Measurements from ENCODE around the gene ADAD2.

ADAD2 gene

DNA sequence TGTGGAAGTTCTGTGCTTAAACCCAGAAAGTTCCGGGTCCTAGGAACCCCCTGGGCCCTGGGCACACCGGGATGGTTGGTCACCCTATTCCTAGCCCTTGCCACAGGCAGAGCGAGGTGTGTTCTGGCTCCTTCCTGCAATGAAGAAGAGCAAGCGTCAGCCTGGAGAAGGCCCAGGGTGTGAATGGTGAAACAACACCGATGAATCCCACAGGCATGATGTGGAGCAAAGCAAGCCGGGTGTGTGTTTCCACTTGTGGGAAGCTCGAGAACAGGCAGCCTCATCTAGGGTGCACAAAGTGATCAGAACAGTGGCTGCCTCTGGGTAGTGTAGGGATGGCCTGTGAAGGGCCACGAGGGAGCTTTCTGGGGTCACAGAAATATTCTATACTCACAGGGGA is 35.1 kb downstream of the ADAD2 start:
- no peak for DNase-seq

DNA sequence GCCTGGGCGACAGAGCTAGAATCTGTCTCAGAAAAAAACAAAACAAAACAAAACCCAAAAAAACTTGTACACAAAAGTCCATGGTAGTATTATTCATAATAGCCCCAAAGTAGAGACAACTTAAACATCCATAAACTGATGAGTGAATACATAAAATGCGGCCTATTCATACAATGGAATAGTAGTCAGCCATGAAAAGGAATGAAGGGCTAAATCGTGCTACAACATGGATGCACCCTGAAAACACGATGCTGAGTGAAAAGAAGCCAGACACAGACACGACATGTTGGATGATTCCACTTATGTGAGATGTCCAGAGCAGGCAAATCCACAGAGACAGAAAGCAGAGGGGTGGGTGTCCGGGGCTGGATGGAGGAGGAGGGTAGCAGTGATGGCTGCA is 36.6 kb downstream of the ADAD2 start:
- DNase-seq, result no peak

- DNase-seq, result no peak
These were observed 37.4 kb downstream of the ADAD2 start for GRCh38 chr16:84228256-84228838.

GRCh38 chr16:84229471-84229870 is 38.5 kb downstream of the ADAD2 start:
- DNase-seq, result no peak

DNA sequence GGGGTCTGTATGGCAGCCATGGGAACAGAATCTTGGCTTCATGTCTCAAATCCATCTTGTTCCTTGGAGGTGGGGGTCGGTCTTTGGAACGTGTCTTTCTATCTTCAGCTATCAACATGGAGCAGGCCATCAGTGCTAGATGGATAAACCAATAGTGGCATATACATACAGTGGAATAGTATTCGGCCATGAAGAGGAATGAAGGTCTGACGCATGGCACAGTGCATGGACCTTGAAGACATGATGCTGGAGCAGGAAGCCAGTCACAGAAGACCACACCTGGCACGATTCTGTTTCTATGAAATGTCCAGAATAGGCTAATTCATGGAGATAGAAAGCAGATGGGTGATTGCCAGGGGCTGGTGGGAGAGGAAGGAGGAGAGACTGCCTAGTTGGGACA is 41.1 kb downstream of the ADAD2 start:
- DNase-seq, result no peak

- DNase-seq, result no peak
These were observed 42.0 kb downstream of the ADAD2 start for GRCh38 chr16:84232969-84233368.

GRCh38 chr16:84233748-84234147 is 42.8 kb downstream of the ADAD2 start:
- no peak for DNase-seq

- DNase-seq, result no peak
These were observed 43.6 kb downstream of the ADAD2 start for GRCh38 chr16:84234321-84235241.

- no peak for DNase-seq
These were observed 45.7 kb downstream of the ADAD2 start for GRCh38 chr16:84236671-84237070.

DNA sequence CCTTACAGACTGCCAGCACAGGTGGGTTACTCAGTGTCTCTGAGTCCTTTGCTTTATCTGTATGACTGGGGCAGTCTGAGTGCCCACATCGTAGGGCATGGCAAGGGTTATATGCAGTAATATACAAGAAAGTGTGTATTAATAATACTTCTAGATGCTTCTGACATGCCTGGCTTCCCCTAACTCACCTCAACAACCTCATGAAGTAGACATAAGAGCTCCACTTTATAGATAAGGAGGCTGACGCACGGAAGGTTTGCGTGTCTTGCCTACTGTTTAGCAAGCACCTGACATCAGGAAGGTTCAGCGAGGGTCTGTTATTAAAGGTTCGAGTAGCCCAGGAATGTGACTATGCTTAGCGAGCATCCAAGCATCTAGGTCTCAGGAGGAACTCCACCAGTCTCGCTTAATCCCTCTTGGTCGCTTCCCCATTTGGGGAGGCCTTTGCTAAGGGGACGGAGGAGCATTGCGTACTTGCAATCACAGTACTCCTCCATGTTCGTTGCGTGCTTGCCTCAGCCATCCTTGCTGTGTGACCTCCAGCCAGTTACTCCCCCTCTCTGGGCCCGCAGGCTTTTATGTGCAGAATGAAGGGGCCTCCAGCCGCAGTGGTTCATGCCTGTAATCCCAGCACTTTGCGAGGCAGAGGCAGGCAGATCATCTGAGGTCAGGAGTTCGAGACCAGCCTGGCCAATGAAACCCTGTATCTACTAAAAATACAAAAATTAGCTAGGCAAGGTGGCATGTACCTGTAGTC is 47.2 kb downstream of the ADAD2 start:
- no peak for DNase-seq

- DNase-seq, result no peak
These were observed 48.3 kb downstream of the ADAD2 start for GRCh38 chr16:84239141-84239769.

GRCh38 chr16:84239909-84240308 is 49.0 kb downstream of the ADAD2 start, which contains the start of gene KCNG4:
Gene KCNG4 (minus strand): TSS chr16:84240012. CDS start chr16:84237485, 2,527 bp downstream.
- no peak for DNase-seq

DNA sequence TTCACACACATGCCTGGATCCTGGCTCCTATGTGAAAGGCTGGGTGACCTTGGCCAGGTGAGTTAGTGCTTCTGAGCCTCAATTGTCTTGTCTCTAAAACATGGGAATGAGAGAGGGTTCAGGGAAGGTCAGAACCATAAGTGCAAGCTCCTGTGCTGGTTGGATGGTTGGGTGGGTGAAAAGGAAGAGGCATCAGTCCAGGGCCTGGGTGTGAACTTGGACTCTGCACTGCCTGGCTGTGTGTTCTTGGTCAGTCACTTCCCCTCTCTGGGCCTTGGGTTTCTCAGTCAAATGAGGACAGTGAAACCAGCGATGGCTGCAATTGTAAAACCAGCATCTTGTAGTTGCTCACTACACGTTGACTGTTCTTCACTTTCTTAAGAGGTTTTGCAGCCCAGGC is 49.5 kb downstream of the ADAD2 start:
- DNase-seq, result no peak

DNA sequence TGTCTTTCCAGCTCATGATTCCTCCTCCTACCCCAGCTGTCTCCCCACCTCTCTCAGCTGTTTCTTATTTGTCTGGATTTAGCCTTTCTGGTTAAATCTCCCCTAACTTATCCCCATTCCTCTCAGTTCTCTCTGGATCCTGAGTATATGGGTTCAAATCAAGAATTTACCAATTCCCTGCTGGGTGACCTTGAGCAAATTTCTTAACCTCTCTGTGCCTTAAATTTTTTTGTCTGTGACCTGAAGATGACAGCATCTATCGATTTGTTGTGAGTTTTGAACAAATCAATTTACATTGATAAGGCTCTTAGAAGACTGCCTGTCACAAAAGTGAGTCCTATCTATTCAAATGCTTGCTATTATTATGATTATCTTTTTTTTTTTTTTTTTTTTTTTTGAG is 50.8 kb downstream of the ADAD2 start:
- no peak for DNase-seq

DNA sequence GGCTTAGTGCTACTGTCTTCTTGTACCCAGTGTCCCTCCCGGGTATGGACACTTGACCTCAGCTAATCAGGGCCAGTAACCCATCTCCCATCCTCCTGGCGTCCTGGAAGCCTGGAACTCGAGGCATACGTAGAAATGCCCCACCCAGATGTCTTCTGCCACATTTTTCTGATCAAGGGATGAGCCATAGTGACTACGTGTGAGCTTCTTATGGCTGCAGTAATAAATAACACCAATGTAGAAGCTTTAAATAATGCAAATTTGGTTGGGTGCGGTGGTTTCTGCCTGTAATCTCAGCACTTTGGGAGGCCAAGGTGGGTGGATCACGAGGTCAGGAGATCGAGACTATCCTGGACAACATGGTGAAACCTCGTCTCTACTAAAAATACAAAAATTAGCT is 51.9 kb downstream of the ADAD2 start:
- no peak for DNase-seq

- no peak for DNase-seq
These were observed 52.8 kb downstream of the ADAD2 start for GRCh38 chr16:84243732-84244131.

DNA sequence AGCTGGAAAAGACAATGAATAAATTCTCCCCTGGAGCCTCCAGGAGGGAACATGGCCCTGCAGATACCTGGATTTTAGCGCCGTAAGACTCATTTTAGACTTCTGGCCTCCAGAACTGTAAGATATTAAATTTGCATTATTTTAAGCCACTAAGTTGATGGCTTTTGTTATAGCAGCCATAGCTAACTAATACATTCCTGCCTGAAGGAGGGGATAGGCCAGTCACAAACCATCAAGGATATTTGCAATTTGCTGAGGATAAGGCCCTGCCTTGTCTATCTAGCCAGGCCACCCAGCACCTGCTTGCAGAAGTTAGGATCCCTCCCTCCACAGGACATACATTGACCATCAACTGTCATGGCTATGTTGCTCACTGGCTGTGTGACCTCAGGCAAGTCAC is 53.8 kb downstream of the ADAD2 start:
- DNase-seq, result no peak

GRCh38 chr16:84245956-84246678 is 55.2 kb downstream of the ADAD2 start:
- no peak for DNase-seq

DNA sequence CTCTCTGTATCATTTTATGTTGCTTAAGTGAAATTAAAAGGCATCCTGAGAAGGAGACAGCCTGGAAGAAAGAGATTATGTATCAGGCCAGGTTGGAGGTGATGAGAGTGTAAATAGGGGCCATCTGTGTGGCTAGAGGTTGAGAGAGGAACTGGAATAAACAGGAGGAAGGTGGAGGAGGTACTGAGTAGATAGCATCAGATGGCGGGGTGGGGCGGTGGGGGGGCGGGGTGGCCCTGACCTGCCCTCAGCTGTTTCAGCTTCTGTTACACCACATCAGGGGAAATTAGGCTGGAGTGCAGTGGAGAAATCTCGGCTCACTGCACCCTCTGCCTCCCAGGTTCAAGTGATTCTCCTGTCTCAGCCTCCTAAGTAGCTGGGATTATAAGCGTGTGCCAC is 55.7 kb downstream of the ADAD2 start:
- DNase-seq, result no peak
